ENCODE measurements around the gene ABTB2.

DNA sequence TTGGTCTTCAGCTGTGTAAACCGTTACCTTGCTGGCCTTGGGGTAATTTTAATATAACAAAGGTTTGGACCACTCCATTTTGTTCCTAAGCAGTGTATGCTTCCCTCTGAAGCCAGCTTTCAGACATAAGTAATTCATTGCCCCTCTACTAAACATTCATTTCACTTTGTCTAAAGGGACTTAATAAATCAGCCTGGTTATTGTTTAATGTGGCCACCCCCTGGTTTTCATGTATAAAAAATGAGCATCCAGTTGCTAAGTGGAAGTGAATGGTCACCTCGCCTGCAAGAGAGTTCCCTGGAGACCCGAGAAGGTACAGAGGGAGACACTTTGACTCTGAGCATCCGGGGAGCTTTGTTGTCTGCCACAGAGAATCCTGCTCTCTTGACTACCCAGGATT lies 3.9 kb downstream of the ABTB2 start:
- TF ChIP-seq, protein P1, sequence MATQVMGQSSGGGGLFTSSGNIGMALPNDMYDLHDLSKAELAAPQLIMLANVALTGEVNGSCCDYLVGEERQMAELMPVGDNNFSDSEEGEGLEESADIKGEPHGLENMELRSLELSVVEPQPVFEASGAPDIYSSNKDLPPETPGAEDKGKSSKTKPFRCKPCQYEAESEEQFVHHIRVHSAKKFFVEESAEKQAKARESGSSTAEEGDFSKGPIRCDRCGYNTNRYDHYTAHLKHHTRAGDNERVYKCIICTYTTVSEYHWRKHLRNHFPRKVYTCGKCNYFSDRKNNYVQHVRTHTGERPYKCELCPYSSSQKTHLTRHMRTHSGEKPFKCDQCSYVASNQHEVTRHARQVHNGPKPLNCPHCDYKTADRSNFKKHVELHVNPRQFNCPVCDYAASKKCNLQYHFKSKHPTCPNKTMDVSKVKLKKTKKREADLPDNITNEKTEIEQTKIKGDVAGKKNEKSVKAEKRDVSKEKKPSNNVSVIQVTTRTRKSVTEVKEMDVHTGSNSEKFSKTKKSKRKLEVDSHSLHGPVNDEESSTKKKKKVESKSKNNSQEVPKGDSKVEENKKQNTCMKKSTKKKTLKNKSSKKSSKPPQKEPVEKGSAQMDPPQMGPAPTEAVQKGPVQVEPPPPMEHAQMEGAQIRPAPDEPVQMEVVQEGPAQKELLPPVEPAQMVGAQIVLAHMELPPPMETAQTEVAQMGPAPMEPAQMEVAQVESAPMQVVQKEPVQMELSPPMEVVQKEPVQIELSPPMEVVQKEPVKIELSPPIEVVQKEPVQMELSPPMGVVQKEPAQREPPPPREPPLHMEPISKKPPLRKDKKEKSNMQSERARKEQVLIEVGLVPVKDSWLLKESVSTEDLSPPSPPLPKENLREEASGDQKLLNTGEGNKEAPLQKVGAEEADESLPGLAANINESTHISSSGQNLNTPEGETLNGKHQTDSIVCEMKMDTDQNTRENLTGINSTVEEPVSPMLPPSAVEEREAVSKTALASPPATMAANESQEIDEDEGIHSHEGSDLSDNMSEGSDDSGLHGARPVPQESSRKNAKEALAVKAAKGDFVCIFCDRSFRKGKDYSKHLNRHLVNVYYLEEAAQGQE (IDR thresholded peaks at IDR 0.05; ENCODE audit: borderline replicate concordance): no peak
- TF ChIP-seq, protein P2, sequence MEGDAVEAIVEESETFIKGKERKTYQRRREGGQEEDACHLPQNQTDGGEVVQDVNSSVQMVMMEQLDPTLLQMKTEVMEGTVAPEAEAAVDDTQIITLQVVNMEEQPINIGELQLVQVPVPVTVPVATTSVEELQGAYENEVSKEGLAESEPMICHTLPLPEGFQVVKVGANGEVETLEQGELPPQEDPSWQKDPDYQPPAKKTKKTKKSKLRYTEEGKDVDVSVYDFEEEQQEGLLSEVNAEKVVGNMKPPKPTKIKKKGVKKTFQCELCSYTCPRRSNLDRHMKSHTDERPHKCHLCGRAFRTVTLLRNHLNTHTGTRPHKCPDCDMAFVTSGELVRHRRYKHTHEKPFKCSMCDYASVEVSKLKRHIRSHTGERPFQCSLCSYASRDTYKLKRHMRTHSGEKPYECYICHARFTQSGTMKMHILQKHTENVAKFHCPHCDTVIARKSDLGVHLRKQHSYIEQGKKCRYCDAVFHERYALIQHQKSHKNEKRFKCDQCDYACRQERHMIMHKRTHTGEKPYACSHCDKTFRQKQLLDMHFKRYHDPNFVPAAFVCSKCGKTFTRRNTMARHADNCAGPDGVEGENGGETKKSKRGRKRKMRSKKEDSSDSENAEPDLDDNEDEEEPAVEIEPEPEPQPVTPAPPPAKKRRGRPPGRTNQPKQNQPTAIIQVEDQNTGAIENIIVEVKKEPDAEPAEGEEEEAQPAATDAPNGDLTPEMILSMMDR (IDR thresholded peaks at IDR 0.05; ENCODE audit: poor library complexity, severe bottlenecking): no peak
- TF ChIP-seq POLR2AphosphoS5 (IDR thresholded peaks at IDR 0.05) (no peak), EZH2 (IDR thresholded peaks at IDR 0.05; ENCODE audit: borderline replicate concordance, insufficient read depth, low read length, poor library complexity, severe bottlenecking) (no peak), TAF1 (IDR thresholded peaks at IDR 0.05; ENCODE audit: low read depth) (no peak), MXI1 (conservative IDR thresholded peaks at IDR 0.05; ENCODE audit: poor library complexity, severe bottlenecking) (no peak), EP300 (conservative IDR thresholded peaks at IDR 0.05; ENCODE audit: poor library complexity, severe bottlenecking) (no peak), RAD21 (conservative IDR thresholded peaks at IDR 0.05) (no peak), SMC3 (conservative IDR thresholded peaks at IDR 0.05; ENCODE audit: poor library complexity) (no peak)

Measured in neural cell (in vitro differentiated cells).